Measurements from ENCODE around the gene GNB1L.

Gene GNB1L

DNA sequence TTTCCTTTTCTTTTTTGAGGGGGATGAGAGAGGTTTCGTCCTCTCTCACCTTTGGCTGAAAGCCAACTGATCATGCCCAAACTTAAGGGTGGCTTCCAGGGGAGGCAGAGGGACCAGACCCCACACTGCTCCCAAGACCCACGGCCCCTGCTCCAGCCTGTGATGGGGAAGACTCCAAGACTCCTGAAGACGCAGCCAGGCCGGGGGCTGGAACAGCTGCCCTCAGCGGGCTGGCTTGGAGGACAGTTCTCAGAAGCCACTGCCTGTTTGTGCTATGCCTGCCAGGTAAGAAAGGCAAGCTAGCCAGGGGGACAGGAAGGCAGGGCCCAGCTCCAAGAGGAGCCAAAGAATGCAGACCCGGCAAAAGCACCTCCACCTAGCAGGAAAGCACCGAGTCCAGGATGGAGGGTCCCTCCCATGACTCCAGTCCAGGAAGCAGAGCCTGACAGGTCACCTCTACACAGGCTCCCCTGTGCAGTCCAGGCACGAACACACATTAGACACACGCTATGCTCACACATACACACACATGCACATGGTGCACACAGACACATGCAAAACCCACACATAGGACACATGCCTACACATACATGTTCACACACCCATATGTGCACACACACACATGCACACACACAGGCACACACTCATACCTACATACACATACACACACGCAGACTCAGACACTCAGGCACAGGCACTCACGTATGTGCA lies 31.3 kb downstream of the GNB1L start:
- peak; percentile 45 for DNase-seq (ENCODE audit: low spot score)

DNA sequence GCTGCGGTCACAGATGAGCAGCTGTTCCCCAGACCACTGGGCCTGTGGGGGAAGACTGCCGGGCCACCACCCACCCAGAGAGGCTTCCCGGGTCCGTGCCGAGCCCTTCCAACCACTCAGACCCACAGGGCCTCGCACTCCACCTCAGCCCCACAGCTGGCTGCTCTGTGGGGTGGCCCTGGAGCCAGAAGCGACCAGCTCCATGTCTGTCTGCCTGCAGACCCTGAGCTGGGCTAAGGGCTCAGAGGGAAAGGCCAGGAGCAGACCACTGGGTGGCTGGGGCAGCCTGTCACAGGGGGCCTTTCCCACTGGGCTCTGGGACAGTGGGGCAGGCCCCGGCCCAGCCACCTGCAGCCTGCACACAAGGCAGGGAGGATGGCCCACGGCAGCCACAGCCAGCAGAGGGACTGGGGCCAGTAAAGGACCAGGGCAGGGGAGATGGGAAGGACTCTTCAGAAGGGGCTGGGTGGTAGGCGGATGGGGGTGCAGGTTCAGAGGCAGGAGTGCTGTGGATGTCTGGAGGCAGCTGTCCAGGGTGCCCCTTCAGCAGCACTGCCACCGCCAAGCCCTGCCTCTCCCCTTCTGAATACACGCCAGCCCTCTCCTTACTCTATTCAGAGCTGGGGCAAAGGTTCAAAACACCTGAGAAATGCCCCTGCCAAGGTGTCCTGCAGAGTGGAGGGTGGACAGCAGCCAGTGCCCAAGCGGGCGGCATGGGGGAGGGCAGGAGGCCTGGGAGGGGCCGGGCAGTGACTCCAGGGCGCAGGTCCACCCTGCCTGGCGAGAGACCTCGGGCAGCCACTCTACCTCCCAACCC lies 32.2 kb downstream of the GNB1L start:
- peak; percentile 43 for DNase-seq (ENCODE audit: low spot score)

DNA sequence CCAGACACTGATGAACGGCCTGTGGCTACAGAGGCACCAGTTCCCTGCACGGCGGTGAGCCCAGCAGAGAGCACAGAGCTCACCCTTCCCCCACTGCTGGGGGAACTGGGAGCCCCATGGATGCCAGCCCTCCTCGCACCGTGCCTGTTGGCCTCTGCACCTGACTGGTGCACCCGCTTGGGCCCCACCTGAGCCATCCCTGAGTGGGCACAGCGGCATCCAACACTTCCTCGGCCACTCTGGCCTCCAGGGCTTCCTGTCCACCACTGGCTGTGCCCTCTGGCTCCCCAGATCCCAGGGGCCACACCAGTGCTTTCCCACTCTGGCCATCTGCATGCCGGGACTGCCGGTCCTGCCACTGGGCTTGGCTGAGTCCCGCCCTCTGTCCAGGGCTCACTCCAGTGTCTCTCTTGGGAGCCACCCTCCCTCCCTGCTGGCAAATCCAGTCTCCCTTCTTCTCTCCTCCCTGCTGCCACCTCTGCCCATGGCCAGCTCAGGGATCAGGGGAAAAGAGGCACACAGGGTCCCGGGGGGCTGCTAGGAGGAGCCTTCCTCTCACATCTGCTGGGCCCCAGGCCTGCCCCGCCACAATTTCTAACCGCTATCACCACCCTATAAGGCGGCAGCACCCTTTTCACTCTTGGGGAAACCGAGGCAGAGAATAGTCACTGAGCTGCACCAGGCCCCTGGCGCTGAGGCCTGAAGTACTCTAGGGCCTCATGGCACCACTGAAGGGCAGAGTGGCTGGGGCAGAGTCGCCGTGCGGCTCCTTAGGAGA lies 33.0 kb downstream of the GNB1L start:
- peak; percentile 43 for DNase-seq (ENCODE audit: low spot score)

- DNase-seq (ENCODE audit: low spot score) = peak; percentile 46
Observed at GRCh38 chr22:19820880-19821522, 33.7 kb downstream of the GNB1L start.

GRCh38 chr22:19819911-19820879 lies 34.5 kb downstream of the GNB1L start:
- DNase-seq (ENCODE audit: low spot score) = no peak

DNA sequence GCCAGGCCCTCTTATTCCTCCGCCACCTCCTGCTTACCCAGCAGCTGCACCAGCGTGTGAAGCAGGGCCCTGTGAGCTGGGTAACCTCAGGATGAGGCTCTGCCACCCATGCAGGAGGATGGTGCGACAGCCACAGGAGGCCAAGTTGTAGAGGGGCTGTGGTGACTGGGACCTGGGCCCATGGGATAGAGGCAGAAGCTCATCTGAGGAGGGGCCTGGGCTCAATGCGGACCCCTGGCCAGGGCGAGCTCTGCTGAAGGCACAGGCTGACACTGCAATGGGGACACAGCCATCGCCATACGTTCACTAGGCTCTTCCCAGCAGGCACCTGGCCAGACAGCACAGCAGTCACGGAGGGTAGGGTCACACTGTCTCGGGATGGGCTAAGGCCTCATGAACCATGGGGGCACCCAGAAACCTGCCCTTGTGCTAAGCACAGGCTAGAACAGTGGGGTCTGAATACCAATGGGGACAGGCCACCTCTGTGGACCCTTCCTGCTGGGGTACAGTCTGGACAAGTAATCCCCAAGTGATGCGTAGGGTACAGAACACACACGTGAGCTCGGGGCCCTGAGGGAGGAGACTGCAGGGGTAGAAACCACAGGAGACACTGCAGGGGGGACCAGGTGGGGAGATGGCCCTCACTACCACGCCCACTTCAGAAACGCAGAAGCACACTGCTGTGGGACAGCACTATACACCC lies 35.3 kb downstream of the GNB1L start:
- no peak for DNase-seq (ENCODE audit: low spot score)

GRCh38 chr22:19818324-19819207 lies 36.1 kb downstream of the GNB1L start:
- peak; percentile 46 for DNase-seq (ENCODE audit: low spot score)

GRCh38 chr22:19816372-19817119 lies 38.1 kb downstream of the GNB1L start:
- DNase-seq (ENCODE audit: low spot score) = no peak

DNA sequence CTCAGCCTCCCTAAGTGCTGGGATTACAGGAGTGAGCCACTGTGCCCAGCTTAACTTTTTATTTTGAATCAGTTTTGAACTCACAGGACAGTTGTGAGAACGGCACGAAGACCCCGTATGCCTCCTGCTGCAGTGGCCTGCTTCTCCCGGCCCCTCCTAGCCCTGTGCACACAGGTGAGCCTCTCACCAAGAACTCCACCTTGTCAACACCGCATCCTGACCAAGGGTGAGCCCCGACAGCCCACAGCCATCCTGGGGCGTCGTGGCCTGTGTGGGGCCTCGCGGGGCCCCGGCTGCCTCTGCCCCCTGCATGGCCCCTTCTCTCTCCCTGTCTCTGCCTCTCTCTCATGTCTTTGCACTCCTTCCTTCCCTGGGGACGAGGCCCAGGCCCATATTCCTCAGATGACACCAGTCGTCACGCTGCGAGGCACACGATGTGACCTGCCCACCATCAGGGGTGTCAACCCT lies 38.8 kb downstream of the GNB1L start:
- no peak for DNase-seq (ENCODE audit: low spot score)

GRCh38 chr22:19815093-19815822 lies 39.4 kb downstream of the GNB1L start:
- DNase-seq (ENCODE audit: low spot score) = no peak

DNA sequence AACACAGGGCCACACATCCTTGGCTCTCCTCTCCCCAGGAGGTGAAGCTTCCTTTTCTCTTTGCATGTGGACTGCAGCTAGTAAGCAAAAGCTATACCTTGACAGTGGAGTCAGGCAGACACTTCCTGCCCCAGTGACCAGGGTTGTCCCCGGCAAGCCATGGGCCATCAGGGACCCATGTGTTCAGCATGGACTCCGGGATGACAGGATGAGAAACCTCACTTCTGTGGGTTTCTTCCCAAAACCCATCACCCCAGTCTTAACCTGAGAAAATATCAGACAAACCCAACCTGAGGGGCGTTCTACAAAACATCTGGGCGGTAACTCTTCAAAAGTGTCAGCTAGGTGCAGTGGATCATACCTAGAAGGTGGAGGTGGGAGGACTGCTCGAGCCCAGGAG lies 40.2 kb downstream of the GNB1L start:
- no peak for DNase-seq (ENCODE audit: low spot score)

GRCh38 chr22:19812910-19813309 lies 41.8 kb downstream of the GNB1L start:
- no peak for DNase-seq (ENCODE audit: low spot score)

DNA sequence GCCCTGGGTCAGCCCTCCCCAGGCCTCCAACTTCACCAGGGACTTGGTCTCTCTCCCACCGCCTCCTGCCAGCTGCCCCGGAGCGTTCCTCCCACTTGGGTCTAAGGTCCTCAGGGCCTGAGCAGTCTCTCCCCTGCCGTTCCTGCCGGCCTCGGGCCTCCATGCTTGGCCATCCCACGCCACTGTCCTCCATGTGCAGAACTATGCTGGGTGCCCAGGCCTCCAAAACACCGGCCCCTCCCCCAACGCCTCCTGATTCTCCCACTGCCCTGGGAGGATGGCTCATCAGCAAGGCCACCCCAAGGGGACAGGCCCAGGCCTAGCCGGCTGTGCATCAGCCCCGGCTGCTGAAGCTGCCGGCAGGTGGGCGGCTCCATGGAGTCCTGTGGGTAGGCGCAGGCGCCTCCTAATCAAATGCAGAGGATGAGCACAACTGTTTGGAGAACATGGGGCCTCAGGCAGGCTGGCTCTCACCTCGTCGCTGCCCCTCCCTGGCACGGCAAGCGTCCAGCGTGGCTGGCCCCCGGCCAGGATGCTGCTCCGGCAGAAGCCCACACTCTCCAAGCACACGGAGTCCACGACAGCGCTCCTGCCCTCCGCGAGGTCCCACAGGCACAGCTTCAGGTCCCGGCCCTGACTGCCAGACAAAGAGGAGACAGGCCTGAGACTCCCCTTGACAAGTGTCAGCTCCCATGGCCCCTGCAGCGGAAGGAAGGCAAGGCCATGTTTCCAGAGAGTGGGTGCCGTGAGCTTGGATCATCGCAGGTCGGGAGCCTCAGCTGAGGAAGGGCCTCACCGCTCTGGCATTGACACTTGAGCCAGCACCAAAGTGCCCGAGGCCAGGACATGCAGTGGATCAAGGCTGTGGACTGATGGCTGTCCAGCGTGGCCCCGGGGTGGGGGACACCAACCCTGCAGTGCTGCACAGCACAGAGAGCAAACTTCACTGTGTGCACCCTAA lies 42.6 kb downstream of the GNB1L start:
- peak; percentile 42 for DNase-seq (ENCODE audit: low spot score)

- DNase-seq (ENCODE audit: low spot score) = no peak
Observed at GRCh38 chr22:19811211-19811621, 43.5 kb downstream of the GNB1L start.

DNA sequence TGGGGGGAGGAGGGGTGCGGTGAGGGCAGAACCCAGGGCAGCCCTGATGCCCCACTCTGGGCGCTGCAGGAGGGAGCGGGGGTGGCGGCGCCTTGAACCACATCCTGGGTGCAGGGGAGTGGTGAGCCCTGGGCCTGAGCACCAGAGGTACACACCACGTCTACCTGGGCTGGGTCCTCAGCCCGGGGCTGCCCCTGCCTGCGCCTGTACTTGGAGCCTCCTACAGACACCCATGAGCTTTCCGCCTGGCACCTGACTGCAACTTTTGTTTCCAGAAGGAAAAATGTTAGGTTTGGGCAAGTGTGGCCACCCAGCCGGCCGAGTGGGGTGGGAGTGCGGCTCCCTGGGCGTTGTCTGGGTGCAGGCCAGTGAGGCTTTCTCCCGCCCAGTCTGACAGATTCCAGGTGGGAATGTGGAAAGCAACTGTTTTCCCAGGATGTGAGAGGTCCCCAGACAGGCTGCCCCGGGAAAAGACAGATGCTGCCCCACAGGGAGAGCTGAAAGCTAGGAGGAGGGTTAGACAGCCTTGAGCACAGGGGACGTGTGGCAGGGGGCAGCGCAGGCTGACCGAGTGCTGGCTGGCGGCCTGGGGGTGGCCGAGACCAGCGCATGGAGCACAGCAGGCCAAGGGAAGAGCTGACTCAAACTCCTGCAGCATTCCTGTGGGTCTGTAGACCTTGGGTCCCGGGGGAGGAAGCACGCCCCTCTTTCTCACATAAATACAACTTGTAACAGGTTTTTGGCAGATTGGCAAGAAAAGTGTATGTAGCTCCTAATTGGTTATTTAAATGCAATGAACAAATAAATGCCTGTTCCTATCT lies 44.1 kb downstream of the GNB1L start:
- DNase-seq (ENCODE audit: low spot score) = peak; percentile 44

GRCh38 chr22:19809741-19810140 lies 44.9 kb downstream of the GNB1L start:
- DNase-seq (ENCODE audit: low spot score) = no peak

Data from ecto neural progenitor cell (in vitro differentiated cells).